Measurements from ENCODE around the gene GADL1.

GADL1 gene

GRCh38 chr3:30845606-30846005 is 48.9 kb downstream of the GADL1 start:
- Histone ChIP-seq H3K27ac (no peak overlapping the region), H3K27me3 (replicated peaks) (no peaks in the 10 kb centered on the region), H3K36me3 (replicated peaks) (no peaks in the 10 kb centered on the region), H3K4me3 (ENCODE audit: low read depth, low read length) (no peak overlapping the region)
- no peak for TF ChIP-seq CTCF (IDR thresholded peaks at IDR 0.05; ENCODE audit: low read depth, low read length, missing control alignments)
- no peak for DNase-seq
- in situ Hi-C loops (cut with HindIII; ENCODE audit: low pct_ligation_motif_present, low sequenced_read_pairs): no loop called here

GRCh38 chr3:30843877-30844276 is 50.6 kb downstream of the GADL1 start:
- TF ChIP-seq CTCF (IDR thresholded peaks at IDR 0.05; ENCODE audit: low read depth, low read length, missing control alignments): no peak
- Histone ChIP-seq H3K36me3 (replicated peaks) (no peaks in the 10 kb centered on the region), H3K4me3 (ENCODE audit: low read depth, low read length) (no peak overlapping the region), H3K27me3 (replicated peaks) (no peaks in the 10 kb centered on the region), H3K27ac (no peak overlapping the region)
- no peak for DNase-seq
- in situ Hi-C loops (cut with HindIII; ENCODE audit: low pct_ligation_motif_present, low sequenced_read_pairs): no loop called here

DNA sequence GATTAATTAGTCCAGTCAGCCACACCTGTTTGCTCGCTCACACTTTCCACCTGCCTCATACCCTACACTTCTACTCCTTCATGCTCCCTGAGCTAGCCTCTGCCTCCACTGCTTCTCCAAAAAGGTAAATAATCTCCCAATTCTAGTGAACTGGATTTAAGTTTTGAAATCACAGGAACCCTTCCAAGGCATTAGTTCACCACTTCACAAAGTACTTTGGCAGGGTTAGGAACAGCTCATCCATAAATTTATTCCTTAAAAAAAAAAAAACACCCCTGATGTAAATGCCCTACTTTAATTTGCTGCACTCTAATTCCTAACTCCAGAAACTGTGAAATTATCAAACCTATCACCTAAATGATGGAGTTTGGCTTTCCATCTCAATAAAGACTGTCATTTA is 58.3 kb downstream of the GADL1 start:
- Histone ChIP-seq H3K36me3 (replicated peaks) (no peaks in the 10 kb centered on the region), H3K27me3 (replicated peaks) (no peaks in the 10 kb centered on the region), H3K27ac (no peak overlapping the region), H3K4me3 (ENCODE audit: low read depth, low read length) (no peak overlapping the region)
- no peak for TF ChIP-seq CTCF (IDR thresholded peaks at IDR 0.05; ENCODE audit: low read depth, low read length, missing control alignments)
- no peak for DNase-seq
- in situ Hi-C loops (cut with HindIII; ENCODE audit: low pct_ligation_motif_present, low sequenced_read_pairs): no loop called here

DNA sequence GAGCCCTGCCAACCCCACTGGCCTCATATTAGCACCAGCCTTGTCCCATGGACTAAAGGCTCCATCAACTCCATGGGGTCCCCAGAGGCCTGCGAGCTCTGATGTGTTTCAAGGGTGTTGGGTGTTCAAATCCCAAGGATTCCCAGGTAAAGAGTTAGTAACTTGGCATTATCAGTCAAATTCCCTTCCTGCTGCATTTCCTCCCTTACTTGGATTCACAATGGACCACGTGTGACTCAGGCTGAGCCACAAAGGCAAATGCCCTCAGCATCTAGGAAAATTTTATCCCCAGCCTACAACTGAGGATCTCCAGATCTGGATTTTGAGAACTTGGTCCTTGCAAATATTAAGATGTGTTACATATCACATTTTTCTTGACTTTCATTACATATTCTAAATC is 58.8 kb downstream of the GADL1 start:
- H3K27me3 ChIP-seq (replicated peaks): no peaks in the 10 kb centered on the region
- in situ Hi-C loops (cut with HindIII; ENCODE audit: low pct_ligation_motif_present, low sequenced_read_pairs): no loop called here
- H3K36me3 ChIP-seq (replicated peaks): no peaks in the 10 kb centered on the region
- H3K27ac ChIP-seq: no peak overlapping the region
- no peak overlapping the region for H3K4me3 ChIP-seq (ENCODE audit: low read depth, low read length)
- no peak for DNase-seq
- TF ChIP-seq CTCF (IDR thresholded peaks at IDR 0.05; ENCODE audit: low read depth, low read length, missing control alignments): no peak

DNA sequence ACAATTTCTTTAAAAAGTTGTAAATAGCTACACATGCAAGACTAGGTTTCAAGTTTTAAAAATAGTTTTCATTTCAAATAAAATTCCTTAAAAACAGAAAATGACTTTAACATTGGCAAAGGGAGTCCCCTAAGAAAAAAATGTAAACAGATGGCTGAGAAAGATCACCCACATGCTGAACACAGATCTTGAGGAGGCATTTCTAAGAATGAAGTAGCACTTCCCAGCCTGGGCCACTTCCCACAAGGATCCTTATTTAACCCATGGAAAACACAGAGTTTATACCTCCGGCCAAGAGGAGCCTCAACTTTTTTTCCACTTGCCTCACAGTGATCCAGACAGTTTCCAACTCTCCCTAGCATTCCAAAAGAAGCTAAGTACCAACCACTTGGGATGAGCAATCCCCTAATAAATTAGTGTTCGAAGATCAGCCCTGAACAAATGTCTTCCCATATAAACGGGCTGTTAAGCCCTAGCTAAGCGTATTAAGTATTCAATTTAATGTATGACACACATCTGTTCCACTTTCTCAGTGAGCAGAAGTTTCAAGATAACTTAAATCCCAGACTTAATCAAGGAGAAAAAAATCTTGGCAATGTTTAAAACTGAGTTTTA is 61.4 kb downstream of the GADL1 start:
- H3K36me3 ChIP-seq (replicated peaks): no peaks in the 10 kb centered on the region
- in situ Hi-C loops (cut with HindIII; ENCODE audit: low pct_ligation_motif_present, low sequenced_read_pairs): no loop called here
- no peaks in the 10 kb centered on the region for H3K27me3 ChIP-seq (replicated peaks)
- H3K27ac ChIP-seq: no peak overlapping the region
- H3K4me3 ChIP-seq (ENCODE audit: low read depth, low read length): no peak overlapping the region
- no peak for DNase-seq
- no peak for TF ChIP-seq CTCF (IDR thresholded peaks at IDR 0.05; ENCODE audit: low read depth, low read length, missing control alignments)

DNA sequence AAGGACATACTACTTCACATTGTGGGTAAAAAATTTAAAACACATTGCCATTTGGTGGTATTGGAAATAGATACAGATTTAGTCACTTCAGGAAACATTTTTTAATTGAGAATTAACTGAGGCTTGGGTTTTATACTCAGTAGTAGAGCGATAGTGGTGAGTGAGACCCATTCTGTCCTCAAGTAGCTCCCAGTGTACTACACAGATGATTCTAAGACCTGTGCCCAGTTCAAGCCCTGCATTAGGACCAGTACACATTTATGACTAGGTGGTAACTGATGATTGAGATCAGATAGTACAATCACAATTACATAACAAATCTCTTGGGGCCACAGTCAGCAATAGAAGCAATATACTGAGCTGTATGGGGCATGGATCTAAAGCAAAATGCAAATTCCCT is 67.4 kb downstream of the GADL1 start:
- Histone ChIP-seq H3K36me3 (replicated peaks) (no peaks in the 10 kb centered on the region), H3K4me3 (ENCODE audit: low read depth, low read length) (no peak overlapping the region), H3K27me3 (replicated peaks) (no peaks in the 10 kb centered on the region), H3K27ac (no peak overlapping the region)
- in situ Hi-C loops (cut with HindIII; ENCODE audit: low pct_ligation_motif_present, low sequenced_read_pairs): no loop called here
- TF ChIP-seq CTCF (IDR thresholded peaks at IDR 0.05; ENCODE audit: low read depth, low read length, missing control alignments): no peak
- DNase-seq: no peak
